OCI-LY3 (cell line): Measurements from ENCODE around the gene TERB1.

Source experiments
- CTCF ChIP-seq: fragments of 200-600, 300-600 bp; sonication (generic); IDR thresholded peaks from 2 replicates; pipeline ENCODE4 v1.5.1; 2014; ENCODE audit warnings: antibody characterized with exemption, low read length, low read depth
- EZH2phosphoT487 ChIP-seq: fragments of 200-600 bp; shearing (Covaris generic); IDR thresholded peaks from 2 replicates; pipeline ENCODE4 v1.6.1; 2018; ENCODE audit warnings: antibody characterized with exemption, mixed run types, low read depth

- TF ChIP-seq CTCF = no peak
- no peak for TF ChIP-seq EZH2phosphoT487
These were observed 95.4 kb downstream of the TERB1 start for GRCh38 chr16:66705790-66706505.
